Dermis microvascular lymphatic vessel endothelial cell (primary cell): ENCODE results near the gene PLXNC1. TPM values are rescaled to one million over a fixed set of nuclear protein-coding genes. Genes with fewer than 3 reads are reported as not detected.

ENCODE experiments used
- DNase-seq, 2 donors: peaks; one replicate each; pipeline versions ENCODE4 v3.0.0 to v3.0.0-alpha.2; 2010; ENCODE audit warnings: low read depth in 2 of 2
- total RNA-seq: library from RNA; depleted of rRNA; stranded (reverse); fragments of >200 nt; gene quantifications from 2 replicates; pipeline ENCODE4 v1.2.1, GENCODE V29; 2014

The PLXNC1 gene
- total RNA-seq, 1 donor from 2014 or later = 0.13 TPM

DNA sequence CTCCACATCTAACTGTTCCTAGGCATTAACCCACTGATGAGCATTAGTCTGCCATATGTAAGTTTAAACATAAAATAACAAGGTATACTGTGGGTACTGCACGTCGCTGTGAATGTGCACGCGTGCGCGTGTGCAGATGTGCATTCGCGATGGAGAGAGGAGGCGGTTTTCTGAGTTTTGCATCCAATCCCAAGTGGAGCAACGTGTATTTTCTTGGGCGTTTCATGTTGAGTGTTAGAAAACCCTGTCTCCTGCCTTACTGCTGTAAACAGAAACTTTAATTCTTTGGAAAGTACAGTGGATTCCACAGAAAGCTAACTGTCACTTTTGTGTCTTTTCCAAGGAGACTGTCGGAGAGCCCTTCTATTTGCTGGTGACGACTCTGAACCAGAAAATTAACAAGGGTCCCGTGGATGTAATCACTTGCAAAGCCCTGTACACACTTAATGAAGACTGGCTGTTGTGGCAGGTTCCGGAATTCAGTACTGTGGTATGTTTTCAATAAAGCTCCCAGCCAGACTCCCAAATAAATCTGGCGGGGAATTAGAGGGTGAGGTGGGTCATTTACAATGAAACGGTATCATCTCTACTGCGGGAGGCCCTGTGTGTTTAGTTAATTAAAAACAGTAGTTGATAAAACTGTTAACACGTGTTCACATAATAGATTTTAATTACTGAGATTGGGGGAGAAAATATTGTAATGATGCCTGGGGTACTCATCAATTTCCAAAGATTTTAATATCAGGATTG, 116.5 kb downstream of the PLXNC1 start:
- DNase-seq = no peak

DNA sequence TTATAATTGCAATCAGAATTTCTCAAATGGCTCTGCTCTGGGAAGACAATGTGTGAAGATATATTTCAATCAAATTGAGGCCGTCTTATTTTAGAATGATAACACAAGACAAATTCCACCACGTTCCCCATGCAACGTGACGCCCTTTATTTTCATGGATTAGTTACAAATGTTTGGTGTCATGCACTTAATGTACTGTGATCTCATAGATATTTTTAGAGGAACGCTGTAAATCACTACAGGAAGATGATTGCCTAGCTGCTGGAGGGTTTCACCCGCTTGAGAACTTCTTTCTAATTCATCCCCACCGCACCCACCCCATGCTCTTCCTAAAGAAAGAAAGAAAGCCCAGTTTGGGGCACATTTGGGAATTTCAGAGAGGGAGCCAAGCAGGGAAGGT, 117.2 kb downstream of the PLXNC1 start:
- DNase-seq = no peak

DNA sequence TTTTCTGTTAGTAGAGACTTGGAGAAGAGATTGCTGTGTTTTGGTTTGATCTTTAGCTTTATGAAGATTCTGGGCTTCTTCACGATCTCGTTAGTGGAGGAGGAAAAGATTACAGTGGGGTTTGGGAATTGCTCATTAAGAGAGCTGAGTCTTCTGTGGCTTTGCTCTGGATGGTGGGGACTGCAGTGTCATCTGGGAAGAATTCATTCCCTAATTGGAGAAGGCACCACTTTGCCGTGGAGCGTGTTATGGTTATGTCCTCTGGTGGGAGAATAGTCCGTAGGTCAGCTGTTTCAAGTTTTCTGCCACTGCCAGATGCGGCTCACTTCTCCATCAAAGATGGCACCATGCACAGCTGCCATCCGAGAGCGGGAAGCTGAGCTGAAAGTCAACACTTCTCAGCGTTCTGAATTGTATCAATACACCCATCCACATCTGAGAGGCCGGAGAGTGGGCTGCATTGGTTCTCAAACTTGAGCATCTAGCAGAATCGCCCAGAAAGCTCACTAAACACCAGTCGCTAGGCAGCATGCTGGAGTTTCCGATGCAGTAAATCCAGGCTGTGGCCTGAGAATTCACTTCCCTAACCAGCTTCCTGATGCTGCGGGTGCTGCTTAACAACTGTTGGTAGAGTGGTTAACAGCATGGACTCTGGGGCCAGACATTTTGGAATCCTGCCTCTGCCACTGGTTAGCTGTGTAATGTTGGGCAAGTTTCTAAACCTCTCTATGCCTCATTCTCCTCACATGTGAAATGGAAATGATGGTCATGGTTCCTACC, 117.8 kb downstream of the PLXNC1 start:
- no peak for DNase-seq

DNA sequence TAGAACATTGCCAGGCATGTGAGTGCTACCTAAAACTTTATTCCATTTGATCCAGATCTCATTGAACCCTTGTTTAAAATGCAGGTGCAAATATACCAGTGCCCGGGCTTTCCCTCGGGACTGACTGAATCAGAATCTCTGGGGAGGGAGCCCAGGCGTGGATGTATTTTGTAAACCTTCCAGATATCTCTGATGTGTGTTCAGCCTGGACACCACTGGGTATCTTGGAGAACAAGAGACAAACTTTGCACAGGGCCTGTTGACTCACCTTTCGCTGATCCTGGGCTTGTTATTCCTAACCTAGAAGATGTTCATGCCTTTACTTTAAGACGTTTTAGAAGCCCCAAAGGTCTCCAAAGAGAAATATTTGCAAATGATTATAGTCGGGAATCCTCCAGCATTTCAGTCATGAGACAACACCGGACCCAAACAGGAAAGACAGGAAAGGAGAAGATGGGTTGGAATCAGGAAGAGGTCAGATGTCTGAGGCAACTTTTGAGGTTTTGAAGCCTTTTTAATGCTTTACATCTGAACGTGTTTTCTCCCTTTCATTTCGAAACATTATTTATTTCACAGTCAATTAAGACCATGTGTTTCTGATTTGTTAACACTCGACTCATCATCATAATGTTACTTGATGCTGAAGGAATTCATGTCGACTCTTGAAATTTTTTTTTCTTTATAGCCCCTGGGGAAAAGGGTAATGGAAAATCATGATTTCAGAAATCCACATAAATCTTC, 118.6 kb downstream of the PLXNC1 start:
- no peak for DNase-seq

DNA sequence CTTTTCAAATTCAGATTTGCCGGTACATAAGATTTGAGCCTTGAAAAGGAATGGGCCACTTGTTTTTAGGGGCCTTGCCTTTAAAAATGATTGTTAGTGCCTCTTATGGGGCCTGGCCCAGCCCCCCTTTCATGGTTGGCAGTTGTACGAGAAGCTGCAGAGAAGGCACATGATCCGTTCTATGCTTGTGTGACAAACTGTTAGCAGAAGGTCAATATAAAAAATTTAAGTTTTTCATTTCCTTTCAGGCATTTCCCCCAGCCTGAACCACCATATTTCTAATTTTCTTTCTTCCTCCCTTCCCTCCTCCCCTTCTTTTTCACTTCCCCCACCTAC, 119.1 kb downstream of the PLXNC1 start:
- no peak for DNase-seq

DNA sequence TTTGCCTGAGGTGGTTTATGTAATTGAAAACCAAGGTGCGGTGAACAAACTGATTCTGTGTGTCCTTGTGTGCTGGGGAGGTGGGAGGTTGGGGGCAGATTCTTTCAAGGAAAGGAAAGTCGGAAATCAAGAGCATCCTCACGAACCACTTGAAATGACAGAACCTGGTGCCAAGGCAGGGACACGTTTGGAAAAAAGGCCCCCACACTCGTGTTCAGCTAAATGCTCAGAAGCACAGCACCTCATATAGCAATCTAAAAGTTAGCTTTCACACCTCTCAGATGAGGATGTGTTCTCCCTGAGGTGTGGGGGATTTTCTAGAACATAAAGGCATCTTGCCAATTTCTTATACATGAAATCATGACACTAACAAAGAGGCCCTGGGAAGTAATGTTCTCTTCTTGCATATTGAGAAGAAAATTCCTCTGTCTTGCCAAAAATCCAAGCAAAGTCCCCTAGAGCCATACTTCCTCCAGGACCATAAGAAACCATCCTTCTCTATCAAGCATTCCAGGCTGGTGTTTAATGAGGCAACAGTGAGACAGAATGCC, 119.6 kb downstream of the PLXNC1 start:
- DNase-seq = no peak

DNA sequence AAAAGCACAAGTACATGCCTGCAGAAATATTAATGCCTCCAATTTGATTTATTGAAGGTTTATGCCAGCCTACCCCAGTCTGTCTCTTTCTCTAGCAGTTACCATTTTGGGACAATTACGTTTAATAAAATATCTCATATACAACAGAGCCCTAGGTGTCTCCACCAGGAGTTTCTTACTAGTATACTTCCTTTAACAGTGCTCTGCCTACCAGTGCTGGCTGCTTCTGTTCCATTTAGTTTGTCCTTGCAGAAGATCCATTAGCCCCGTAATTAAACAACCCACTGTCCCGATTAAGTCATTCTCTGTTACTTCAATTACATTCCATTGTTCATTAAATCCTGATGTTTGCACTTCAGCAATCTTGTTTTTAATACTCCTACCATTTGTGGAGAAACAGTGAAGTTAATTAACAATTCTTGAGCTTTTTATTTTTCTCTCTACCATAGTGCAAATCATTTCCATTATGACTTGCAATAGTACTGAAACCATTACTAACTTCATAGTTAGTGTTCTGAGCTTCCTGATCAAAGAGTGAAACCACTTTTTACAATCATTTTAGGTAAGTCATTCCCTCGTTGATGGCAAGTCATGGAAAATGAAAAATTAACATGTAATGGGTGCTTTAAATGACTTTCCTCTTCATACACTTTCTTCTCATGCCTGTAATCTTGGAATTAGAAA, 121.1 kb downstream of the PLXNC1 start:
- DNase-seq = no peak

DNA sequence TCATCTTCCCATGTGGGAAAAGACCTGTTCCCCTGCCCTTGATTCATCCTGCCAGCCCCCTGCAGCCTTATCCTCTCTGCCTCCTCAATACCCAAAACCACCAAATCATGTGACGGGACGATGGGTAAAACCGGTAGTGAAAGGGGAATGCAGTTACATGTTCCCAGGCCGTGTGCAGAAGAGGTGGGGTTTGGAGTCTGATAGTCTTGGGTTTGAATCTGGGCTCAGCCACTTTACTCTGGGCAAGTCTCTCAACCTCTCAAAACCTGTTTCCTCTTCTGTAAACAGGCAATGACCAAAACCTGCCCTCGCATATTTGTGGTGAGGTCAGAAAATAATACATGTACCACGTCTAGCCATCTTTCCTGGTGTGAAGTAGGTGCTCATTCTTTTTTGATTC, 123.0 kb downstream of the PLXNC1 start:
- DNase-seq = no peak

DNA sequence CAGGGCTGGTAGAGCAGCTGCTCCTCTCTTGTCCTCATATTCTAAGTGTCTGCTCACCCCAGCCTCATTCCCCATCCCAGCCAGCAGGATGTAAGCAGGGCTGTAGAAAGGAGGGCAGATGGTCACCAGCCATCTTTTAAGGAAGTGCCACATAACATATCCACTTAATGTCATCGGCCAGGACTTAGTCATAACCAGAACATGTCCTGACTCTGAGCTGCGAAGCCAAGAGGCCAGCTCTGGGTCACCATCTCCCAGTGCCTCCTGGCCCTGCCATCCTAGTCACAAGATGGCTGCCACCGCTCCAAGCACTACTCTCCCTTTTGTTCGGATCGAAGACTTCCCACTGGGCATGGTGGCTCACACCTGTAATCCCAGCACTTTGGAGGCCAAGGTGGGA, 123.9 kb downstream of the PLXNC1 start:
- DNase-seq = no peak

DNA sequence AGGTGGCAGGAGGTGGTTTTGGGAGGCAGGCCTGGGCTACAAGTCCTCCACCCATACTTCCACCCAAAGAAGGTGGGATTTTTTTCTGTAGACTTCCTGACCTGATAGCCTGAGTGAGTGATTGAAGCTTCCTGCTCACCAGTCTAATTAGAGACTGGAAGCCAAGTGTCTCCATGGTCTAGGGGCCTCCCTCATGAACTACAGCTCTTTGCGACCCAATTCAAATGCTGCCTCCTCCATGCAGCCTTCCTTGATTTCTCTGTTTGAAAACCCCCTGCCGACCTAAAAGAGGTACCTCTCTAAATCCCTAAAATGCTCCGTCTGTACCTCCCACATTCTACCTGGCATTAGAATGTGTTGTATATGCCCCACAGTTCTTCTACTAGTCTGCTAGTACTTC, 124.9 kb downstream of the PLXNC1 start:
- no peak for DNase-seq

DNA sequence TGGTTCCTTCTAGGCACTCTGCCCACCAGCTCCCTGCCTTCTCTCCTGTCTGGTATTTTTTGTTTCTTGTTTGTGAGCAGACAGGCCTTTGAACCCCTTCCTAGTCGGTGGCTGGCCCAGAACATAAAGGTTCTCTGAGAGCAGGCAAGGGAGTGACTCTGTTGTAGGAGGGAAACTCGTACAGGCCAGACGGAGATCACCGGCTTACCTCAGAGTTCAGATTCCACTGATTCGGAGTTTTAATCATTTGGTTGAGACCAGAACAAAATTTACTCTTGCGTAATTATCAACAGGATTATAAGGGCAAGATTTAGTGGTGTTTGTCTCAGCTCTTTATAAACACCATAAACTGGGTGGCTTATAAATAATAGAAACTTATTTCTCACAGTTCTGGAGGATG, 128.3 kb downstream of the PLXNC1 start:
- DNase-seq = no peak

DNA sequence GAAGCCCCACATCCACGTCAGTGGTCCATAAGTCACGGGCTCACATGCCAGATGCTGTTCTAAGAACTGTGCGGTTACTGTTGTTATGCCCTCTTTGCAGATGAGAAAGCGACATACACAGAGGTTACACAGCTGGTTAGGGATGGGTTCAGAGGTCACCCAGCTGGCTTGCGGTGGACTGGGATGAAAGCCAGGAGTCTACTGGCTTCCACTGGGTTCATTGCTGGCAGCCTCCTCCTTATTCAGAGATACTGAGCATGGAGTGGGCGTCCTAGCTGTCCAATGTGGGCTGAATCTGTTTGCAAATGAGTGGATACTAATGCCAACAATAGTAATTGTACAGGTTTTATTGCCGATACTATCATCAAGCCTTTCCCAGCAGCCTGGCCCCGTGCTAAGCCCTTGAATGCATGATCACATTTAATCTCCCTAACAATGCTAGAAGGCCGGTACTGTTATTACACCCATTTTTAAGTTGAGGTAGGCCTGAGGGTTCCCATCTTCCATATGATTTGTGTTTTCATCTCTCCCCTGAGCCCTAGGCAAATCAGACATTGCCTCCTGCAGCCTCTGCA, 129.1 kb downstream of the PLXNC1 start:
- no peak for DNase-seq

DNA sequence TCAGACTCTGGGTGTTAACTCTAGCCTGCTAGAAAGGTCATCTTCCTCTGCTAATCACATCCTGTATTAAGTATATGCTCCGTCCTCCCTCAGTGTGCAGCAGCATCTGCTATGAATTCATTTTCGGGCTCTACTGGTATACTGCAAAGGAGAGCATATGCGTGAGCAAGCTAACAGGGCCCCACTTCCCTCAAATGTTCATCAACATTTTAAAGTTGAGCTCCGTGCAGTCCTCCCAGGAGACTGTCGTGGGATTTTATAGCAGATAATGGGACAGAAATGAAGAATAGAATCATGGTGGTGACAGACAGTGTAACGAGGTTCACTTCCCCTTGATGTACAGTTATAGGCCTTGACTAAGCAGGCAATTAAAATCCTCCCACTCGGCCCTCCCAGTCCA, 131.7 kb downstream of the PLXNC1 start:
- DNase-seq = no peak

DNA sequence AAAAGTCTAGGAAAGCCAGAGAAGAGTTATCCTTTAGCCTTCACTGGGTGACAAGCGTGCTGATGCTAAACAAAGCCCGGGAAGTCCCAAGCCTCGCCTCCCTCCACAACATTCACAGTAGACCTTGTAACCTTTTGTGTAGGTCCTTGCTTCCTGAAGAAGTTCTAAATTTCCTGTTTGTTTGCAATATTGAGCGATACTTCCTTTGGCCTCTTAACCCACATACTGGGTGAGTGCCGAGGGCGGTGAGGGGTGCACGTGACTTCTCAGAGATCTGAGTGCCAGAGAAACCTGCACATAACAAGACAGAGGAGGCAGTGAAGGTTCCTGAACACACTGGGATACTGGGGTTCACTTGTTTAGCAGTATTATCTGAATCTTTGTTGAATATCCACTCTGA, 134.3 kb downstream of the PLXNC1 start:
- peak in 1 of 2 donors; percentile 32 for DNase-seq

DNA sequence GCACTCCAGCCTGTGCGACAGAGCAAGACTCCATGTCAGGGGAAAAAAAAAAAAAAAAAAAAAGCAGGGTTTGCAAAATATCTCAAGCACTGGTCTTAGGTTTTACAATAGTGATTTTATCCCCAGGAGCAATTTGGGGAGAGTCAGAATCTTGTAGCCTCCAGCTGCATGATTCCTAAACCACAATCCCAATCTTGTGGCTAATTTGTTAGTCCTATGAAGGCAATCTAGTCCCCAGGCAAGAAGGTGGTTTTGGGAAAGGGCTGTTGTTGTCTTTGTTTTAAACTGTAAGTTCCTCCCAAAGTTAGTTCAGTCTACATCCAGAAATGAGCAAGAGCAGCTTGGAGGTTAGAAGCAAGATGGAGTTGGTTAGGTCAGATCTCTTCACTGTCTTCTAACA, 135.7 kb downstream of the PLXNC1 start:
- no peak for DNase-seq

DNA sequence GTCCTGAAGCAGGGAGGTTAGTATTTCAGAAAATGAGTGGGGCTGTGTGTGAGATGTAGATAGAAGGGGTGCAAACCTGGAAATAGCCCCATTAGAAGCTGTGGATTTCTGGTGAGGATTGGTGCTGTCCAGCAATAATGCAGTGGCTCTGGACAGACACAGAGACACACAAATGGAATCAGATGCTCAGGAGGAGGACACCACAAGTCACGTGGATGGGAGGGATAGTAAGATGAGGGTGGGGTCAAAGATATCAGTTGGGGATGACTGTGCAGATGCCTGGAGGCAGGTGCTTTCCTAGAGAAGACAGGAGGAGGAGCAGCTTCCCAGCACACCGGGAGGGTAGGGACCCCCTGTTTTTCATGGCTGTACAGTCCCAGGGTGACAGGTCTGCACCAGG, 136.5 kb downstream of the PLXNC1 start:
- DNase-seq = no peak

DNA sequence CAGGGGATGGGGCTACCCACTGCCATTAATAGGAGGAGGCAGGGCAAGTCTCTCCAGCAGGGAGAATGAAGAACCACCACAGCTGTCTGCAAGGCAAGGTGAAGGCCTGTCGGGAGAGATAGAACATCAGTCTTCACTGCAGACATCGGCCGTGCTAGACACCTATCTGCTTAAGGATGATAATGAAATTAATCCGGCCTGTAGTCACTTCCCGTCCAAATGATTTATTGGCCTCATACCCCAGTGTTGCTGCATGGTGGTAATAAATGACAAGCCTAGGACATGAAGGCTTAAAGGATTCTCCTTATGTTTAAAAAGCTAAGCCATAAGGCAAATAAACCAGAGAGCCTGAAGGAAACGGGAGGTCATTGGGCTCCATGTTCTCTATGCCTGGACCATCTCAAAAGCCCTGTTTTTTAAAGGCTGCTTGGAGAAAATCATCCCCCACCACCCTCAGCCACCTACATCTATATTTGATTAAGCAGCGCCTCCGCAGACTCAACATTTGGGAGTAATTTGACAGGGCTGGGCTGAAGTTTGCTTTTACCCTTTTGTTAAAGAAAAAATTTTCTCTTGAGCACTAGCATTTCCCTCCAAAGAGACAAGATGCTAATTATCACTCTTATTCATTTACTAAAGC, 137.7 kb downstream of the PLXNC1 start:
- DNase-seq = no peak

DNA sequence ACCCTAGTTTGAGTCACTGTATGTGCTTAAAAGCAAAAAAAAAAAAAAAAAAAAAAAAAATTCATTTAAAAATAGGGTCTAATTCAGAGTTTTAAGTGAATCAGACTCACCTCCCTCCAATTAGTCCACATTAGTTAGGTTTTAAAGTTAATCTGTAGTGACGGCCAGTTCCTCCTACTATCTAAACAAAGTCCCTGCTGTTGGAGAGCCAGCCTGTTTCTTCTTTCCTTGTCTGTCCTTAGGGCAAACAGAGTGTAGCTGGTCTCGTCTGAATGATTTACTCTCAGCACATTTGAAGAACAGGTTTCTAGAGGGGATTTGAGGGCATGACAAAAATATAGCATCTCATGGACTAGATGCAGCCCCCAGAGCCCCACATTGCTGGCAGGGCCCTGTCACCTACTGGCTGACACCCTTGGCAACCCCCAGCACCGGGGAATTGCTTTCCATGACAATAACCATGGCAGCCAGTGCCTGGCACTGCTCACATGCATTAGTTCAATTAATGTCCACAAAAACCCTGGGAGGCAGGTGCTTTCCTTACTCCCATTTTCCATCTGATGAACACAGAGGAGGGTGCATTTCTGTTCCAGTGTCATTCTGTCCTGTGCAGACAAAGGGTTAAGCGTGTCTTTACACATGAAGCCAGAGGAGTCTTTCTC, 138.3 kb downstream of the PLXNC1 start:
- DNase-seq = no peak

DNA sequence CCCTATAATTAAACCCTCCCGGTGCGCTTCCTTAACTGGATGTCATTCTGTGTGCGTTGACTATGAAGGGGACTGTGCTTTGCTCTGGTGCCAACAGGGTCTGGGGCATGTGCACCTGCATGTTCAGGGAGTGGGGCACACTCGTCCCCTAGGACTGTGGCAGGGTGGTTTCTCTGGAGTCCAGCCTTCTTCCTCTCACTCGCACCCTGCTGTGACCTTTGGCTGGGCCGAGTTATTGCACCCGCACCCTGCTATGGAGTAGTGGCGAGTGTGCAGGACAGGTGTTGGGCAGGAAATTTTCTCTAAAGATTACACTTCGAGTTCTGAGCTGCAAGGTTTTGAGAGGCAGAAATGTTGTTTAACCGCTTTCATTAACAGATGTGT, 138.9 kb downstream of the PLXNC1 start:
- no peak for DNase-seq
